H1 (cell line): ENCODE data around the gene GFAP. TPM values are rescaled to one million over a fixed set of nuclear protein-coding genes. Genes with fewer than 3 reads are reported as not detected.

Source experiments
- CTCF ChIA-PET: fragments of 300-600 bp; sonication (Branson Sonifier 250); formaldehyde crosslinking; loops from one replicate; lab custom pipeline; 2021; ENCODE audit not compliant: partially characterized antibody; lab: Charles Lee
- POLR2A ChIA-PET: fragments of 300-600 bp; sonication (Branson Sonifier 250); formaldehyde crosslinking; loops from one replicate; lab custom pipeline; 2021; ENCODE audit warnings: inconsistent platforms; ENCODE audit not compliant: partially characterized antibody; lab: Charles Lee
- DNase-seq, 2 experiments: peaks; one replicate each; pipeline versions ENCODE4 v3.0.0 to v3.0.0-alpha.2; 2010 to 2022; ENCODE audit warnings: low spot score in 2 of 2, low read depth in 1 of 2, mixed read lengths in 1 of 2
- FAIRE-seq: peaks from 2 replicates; lab custom pipeline; 2011; peaks lifted over from hg19 to GRCh38; lab: Jason Lieb, UNC
- H2AFZ ChIP-seq: 2 replicates; pipeline ENCODE4 v1.8.1; 2012; ENCODE audit warnings: low read length, inconsistent platforms
- H2AK5ac ChIP-seq: 2 replicates; pipeline ENCODE4 v1.6.1; 2013; ENCODE audit warnings: low read depth, low read length
- H2BK120ac ChIP-seq: replicated peaks from 2 replicates; pipeline ENCODE3; 2013; ENCODE audit warnings: low read depth, low read length, inconsistent platforms
- H2BK12ac ChIP-seq: 2 replicates; pipeline ENCODE4 v1.6.1; 2013; ENCODE audit warnings: low read depth, low read length
- H2BK15ac ChIP-seq: 2 replicates; pipeline ENCODE4 v1.6.1; 2013; ENCODE audit warnings: low read length
- H2BK20ac ChIP-seq: 2 replicates; pipeline ENCODE4 v1.6.1; 2013; ENCODE audit warnings: low read length
- H2BK5ac ChIP-seq: 2 replicates; pipeline ENCODE4 v1.6.1; 2013; ENCODE audit warnings: low read depth, low read length
- H3K14ac ChIP-seq: 2 replicates; pipeline ENCODE4 v1.6.1; 2013; ENCODE audit warnings: inconsistent platforms; ENCODE audit not compliant: insufficient read length
- H3K18ac ChIP-seq: 2 replicates; pipeline ENCODE4 v1.6.1; 2013; ENCODE audit warnings: low read length; ENCODE audit errors: extremely low read depth
- H3K23ac ChIP-seq: 2 replicates; pipeline ENCODE4 v1.6.1; 2013; ENCODE audit warnings: inconsistent platforms; ENCODE audit not compliant: insufficient read length
- H3K23me2 ChIP-seq: 2 replicates; pipeline ENCODE4 v1.6.1; 2013; ENCODE audit warnings: low read depth, low read length
- H3K27ac ChIP-seq: 2 replicates; pipeline ENCODE4 v1.6.1; 2011; ENCODE audit warnings: low read depth, low read length, inconsistent platforms
- H3K27me3 ChIP-seq, 4 experiments: replicated peaks in 1 of 4; 1 replicate in 1 of 4; 2 replicates in 3 of 4; pipeline versions ENCODE4 v1.6.1 to v1.8.1; 2011 to 2013; ENCODE audit warnings: low read length in 3 of 4, mild to moderate bottlenecking in 3 of 4, inconsistent platforms in 2 of 4, mixed read lengths in 2 of 4, moderate library complexity in 1 of 4; ENCODE audit not compliant: control insufficient read depth in 3 of 4, insufficient read depth in 3 of 4; ENCODE audit errors: extremely low read depth in 1 of 4
- H3K36me3 ChIP-seq, 4 experiments: 2 replicates each; pipeline versions ENCODE4 v1.6.1 to v1.8.1; 2011 to 2013; ENCODE audit warnings: mild to moderate bottlenecking in 4 of 4, low read length in 3 of 4, moderate library complexity in 2 of 4, control low read depth in 1 of 4, inconsistent platforms in 1 of 4; ENCODE audit not compliant: insufficient read depth in 4 of 4, control insufficient read depth in 2 of 4
- H3K4ac ChIP-seq: replicated peaks from 2 replicates; pipeline ENCODE3; 2013; ENCODE audit warnings: low read length, low read depth, mixed read lengths, inconsistent platforms; ENCODE audit not compliant: insufficient read length
- H3K4me1 ChIP-seq, 4 experiments: replicated peaks in 1 of 4; 1 replicate in 1 of 4; 2 replicates in 3 of 4; pipeline versions ENCODE4 v1.6.1 to v1.8.1; 2011 to 2013; ENCODE audit warnings: low read length in 3 of 4, inconsistent platforms in 2 of 4, mixed read lengths in 1 of 4; ENCODE audit not compliant: insufficient read depth in 4 of 4, control insufficient read depth in 3 of 4
- H3K4me2 ChIP-seq, 2 experiments: 2 replicates each; pipeline versions ENCODE4 v1.6.1 to v1.8.1; 2011 to 2013; ENCODE audit warnings: low read depth in 2 of 2, low read length in 2 of 2, control low read depth in 1 of 2, inconsistent platforms in 1 of 2, mild to moderate bottlenecking in 1 of 2; ENCODE audit not compliant: insufficient read depth in 1 of 2
- H3K4me3 ChIP-seq, 4 experiments: fragments of 200-600, 300-600 bp in 1 of 4; sonication (generic), shearing (Covaris generic), sonication (Bioruptor Twin) in 1 of 4; 2 replicates each; pipeline versions ENCODE4 v1.5.1 to v1.8.1; 2011 to 2016; ENCODE audit warnings: low read length in 4 of 4, low read depth in 3 of 4, control low read depth in 2 of 4, inconsistent platforms in 2 of 4, mild to moderate bottlenecking in 2 of 4, mixed read lengths in 1 of 4, moderate library complexity in 1 of 4; ENCODE audit not compliant: insufficient read depth in 2 of 4; ENCODE audit errors: extremely low read depth in 1 of 4
- H3K56ac ChIP-seq: replicated peaks from 2 replicates; pipeline ENCODE3; 2013; ENCODE audit warnings: low read depth, mild to moderate bottlenecking, mixed read lengths, low read length, inconsistent platforms; ENCODE audit not compliant: insufficient read length
- H3K79me1 ChIP-seq: 2 replicates; pipeline ENCODE4 v1.6.1; 2013; ENCODE audit warnings: low read depth, low read length, control low read depth
- H3K79me2 ChIP-seq, 2 experiments: 2 replicates each; pipeline versions ENCODE4 v1.6.1 to v1.8.1; 2012 to 2013; ENCODE audit warnings: low read length in 2 of 2, mild to moderate bottlenecking in 2 of 2, inconsistent platforms in 1 of 2; ENCODE audit not compliant: insufficient read depth in 2 of 2, control insufficient read depth in 1 of 2
- H3K9ac ChIP-seq, 4 experiments: replicated peaks in 1 of 4; 1 replicate in 1 of 4; 2 replicates in 3 of 4; pipeline versions ENCODE4 v1.6.1 to v1.8.1; 2011 to 2013; ENCODE audit warnings: low read depth in 3 of 4, low read length in 3 of 4, control low read depth in 2 of 4, mild to moderate bottlenecking in 2 of 4, moderate library complexity in 2 of 4, inconsistent platforms in 1 of 4; ENCODE audit errors: extremely low read depth in 1 of 4
- H3K9me3 ChIP-seq, 2 experiments: 2 replicates each; pipeline versions ENCODE4 v1.6.1 to v1.8.1; 2012 to 2013; ENCODE audit warnings: mild to moderate bottlenecking in 2 of 2, moderate library complexity in 2 of 2, control low read depth in 1 of 2, inconsistent platforms in 1 of 2, low read depth in 1 of 2, low read length in 1 of 2, mixed read lengths in 1 of 2; ENCODE audit not compliant: insufficient read depth in 2 of 2
- H4K20me1 ChIP-seq, 2 experiments: replicated peaks in 1 of 2; 2 replicates each; pipeline versions ENCODE3 to v1.8.1; 2011 to 2013; ENCODE audit warnings: inconsistent platforms in 2 of 2, low read length in 2 of 2, mild to moderate bottlenecking in 1 of 2; ENCODE audit not compliant: insufficient read depth in 2 of 2, control insufficient read depth in 1 of 2
- H4K5ac ChIP-seq: 2 replicates; pipeline ENCODE4 v1.6.1; 2013; ENCODE audit warnings: low read length, low read depth, mixed read lengths, inconsistent platforms; ENCODE audit not compliant: insufficient read length
- H4K8ac ChIP-seq: 2 replicates; pipeline ENCODE4 v1.8.0; 2013; ENCODE audit warnings: mild to moderate bottlenecking, moderate library complexity, low read length, inconsistent platforms; ENCODE audit not compliant: insufficient read depth; ENCODE audit errors: extremely low read depth
- H4K91ac ChIP-seq: replicated peaks from 2 replicates; pipeline ENCODE3; 2013; ENCODE audit warnings: low read length, mixed read lengths, inconsistent platforms; ENCODE audit not compliant: insufficient read length
- CBX5 ChIP-seq: fragments of 300-800, 300-1000 bp; sonication (generic); IDR thresholded peaks from 2 replicates; pipeline ENCODE4 v1.7.1; 2016; ENCODE audit warnings: antibody characterized with exemption, low read length, low read depth
- CHD1 ChIP-seq: IDR thresholded peaks from 2 replicates; pipeline ENCODE4 v1.6.1; 2012; ENCODE audit warnings: low read depth, low read length, improper control_type of control experiment
- CHD2 ChIP-seq: IDR thresholded peaks from 2 replicates; pipeline ENCODE4 v1.6.1; 2012; ENCODE audit warnings: low read length, improper control_type of control experiment
- EGR1 ChIP-seq: IDR thresholded peaks from 2 replicates; pipeline ENCODE4 v1.6.1; 2011; ENCODE audit warnings: low read depth, low read length, borderline replicate concordance
- FOSL1 ChIP-seq: IDR thresholded peaks from 2 replicates; pipeline ENCODE4 v1.6.1; 2011; ENCODE audit warnings: mild to moderate bottlenecking, low read depth, low read length, moderate library complexity; ENCODE audit not compliant: insufficient read depth
- GTF2F1 ChIP-seq: IDR thresholded peaks from 2 replicates; pipeline ENCODE4 v1.6.1; 2012; ENCODE audit warnings: low read depth, low read length, improper control_type of control experiment, borderline replicate concordance
- HDAC2 ChIP-seq, 2 experiments: fragments of 300-600 bp in 1 of 2; sonication (generic) in 1 of 2; IDR thresholded peaks; 2 replicates each; pipeline ENCODE4 v1.6.1; 2011 to 2012; ENCODE audit warnings: low read depth in 2 of 2, low read length in 2 of 2, mild to moderate bottlenecking in 2 of 2, moderate library complexity in 2 of 2, borderline replicate concordance in 1 of 2, inconsistent platforms in 1 of 2
- POLR2AphosphoS5 ChIP-seq: IDR thresholded peaks from 2 replicates; pipeline ENCODE4 v1.6.1; 2011; ENCODE audit warnings: low read depth, low read length
- RNF2 ChIP-seq: fragments of 200-900, 300-1000 bp; sonication (generic); IDR thresholded peaks from 2 replicates; pipeline ENCODE4 v1.7.1; 2016; ENCODE audit warnings: borderline replicate concordance, low read depth, mild to moderate bottlenecking, antibody characterized with exemption, low read length; ENCODE audit not compliant: poor library complexity, severe bottlenecking; ENCODE audit errors: missing control alignments
- SP2 ChIP-seq: IDR thresholded peaks from 2 replicates; pipeline ENCODE4 v1.6.1; 2012; ENCODE audit warnings: mild to moderate bottlenecking, low read length, inconsistent platforms
- TAF1 ChIP-seq: IDR thresholded peaks from 2 replicates; pipeline ENCODE4 v1.6.1; 2011; ENCODE audit warnings: mild to moderate bottlenecking, low read depth, low read length
- TAF7 ChIP-seq: optimal IDR thresholded peaks from 2 replicates; pipeline ENCODE3; 2011; ENCODE audit warnings: low read depth, mild to moderate bottlenecking, inconsistent platforms, low read length, moderate library complexity, borderline replicate concordance
- TEAD4 ChIP-seq: IDR thresholded peaks from 2 replicates; pipeline ENCODE4 v1.6.1; 2012; ENCODE audit warnings: low read depth, low read length, inconsistent platforms, mixed read lengths
- WGBS, 2 experiments: shearing (Covaris generic) in 1 of 2; methylation state at CpG; one replicate each; pipeline versions ENCODE4 v1.1.6 to v1.1.7; 2013 to 2015; ENCODE audit warnings: low lambda C conversion rate in 2 of 2, mixed read lengths in 2 of 2, inconsistent platforms in 1 of 2, low coverage in 1 of 2, missing lambda C conversion rate in 1 of 2; ENCODE audit not compliant: insufficient replicate concordance in 2 of 2, insufficient coverage in 1 of 2, insufficient read length in 1 of 2; ENCODE audit errors: extremely low coverage in 1 of 2, missing lambda C conversion rate in 1 of 2; 5-methylcytosine and 5-hydroxymethylcytosine counted together
- polyA plus RNA-seq, 7 experiments: library from polyadenylated mRNA; depleted of rRNA in 3 of 7; stranded (reverse) in 5 of 7; unstranded in 2 of 7; fragments of >200 nt in 5 of 7; fragments of 200-250 nt in 2 of 7; gene quantifications; 1 replicate in 5 of 7; 2 replicates in 1 of 7; 4 replicates in 1 of 7; pipeline versions ENCODE4 v1.2.1 to v1.2.3, GENCODE V29; 2011 to 2013; ENCODE audit warnings: missing spikeins in 2 of 7, mixed read lengths in 2 of 7
- total RNA-seq: library from RNA; stranded (reverse); fragmentation: NEBNext Ultra II Directional; extraction: Animal tissue kit (Norgen Biotek cat#: 25700); gene quantifications from 2 replicates; pipeline ENCODE4 v1.2.1, GENCODE V29; 2021
- TF ChIP-seq, protein P1 (sequence below): IDR thresholded peaks from 2 replicates; pipeline ENCODE4 v1.6.1; 2012; ENCODE audit warnings: inconsistent platforms

The GFAP gene
- total and polyA plus RNA-seq, 2 of the 8 experiments (the other 6 are each of a cell fraction or from before 2014, with no cell fraction given): 1.3 to 1.5 TPM

DNA sequence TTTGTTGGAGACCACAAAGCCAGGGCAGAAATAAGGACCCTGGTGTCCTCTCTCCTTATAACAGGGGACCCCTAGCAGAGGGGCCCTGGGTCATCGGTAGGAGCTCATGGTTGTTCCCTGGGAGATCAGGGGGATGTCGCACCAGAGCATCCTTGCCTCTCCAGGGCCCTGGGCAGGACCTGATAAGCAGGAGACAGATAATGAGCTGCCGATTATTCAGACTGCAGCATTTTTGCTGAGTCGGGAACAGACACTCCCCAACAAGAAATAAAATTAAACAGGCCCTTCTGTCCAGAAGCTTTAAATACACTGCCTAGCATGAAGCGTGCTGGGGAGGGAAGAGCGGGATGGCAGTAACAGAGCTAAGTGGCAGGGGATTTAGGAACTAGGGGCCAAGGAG lies 15.4 kb upstream of the GFAP start:
- Histone ChIP-seq H3K79me1 (no peaks in the 10 kb centered on the region), H2BK20ac (no peak overlapping the region), H2BK15ac (no peak overlapping the region), H4K91ac (no peak overlapping the region), H2AK5ac (no peak overlapping the region), H3K4me1 (no peaks in the 10 kb centered on the region), H3K4ac (no peak overlapping the region), H3K9ac (no peak overlapping the region), H3K18ac (no peak overlapping the region), H2BK12ac (no peak overlapping the region), H3K14ac (no peak overlapping the region), H2AFZ (no peak overlapping the region), H4K8ac (no peak overlapping the region), H3K23me2 (no peaks in the 10 kb centered on the region), H3K79me2 (no peaks in the 10 kb centered on the region), H3K4me2 (no peak overlapping the region), H3K9me3 (no peaks in the 10 kb centered on the region), H4K20me1 (peaks cover 0 to 11% of the 10 kb centered on the region in 2 experiments), H4K5ac (no peak overlapping the region), H2BK5ac (no peak overlapping the region), H3K4me3 (no peak overlapping the region), H3K56ac (no peak overlapping the region), H2BK120ac (no peak overlapping the region), H3K36me3 (peaks cover 33 to 81% (median 70%) of the 10 kb centered on the region in 4 experiments), H3K27ac (no peak overlapping the region), H3K23ac (no peak overlapping the region), H3K27me3 (no peaks in the 10 kb centered on the region)
- DNase-seq (no peak), FAIRE-seq (no peak)
- POLR2A ChIA-PET: interaction anchor here (0.7 to 1.7 kb wide), 4 partner anchors 9 to 101 kb away, joined by 3 to 4 read pairs (median 4); no protein-coding TSS in a partner anchor
- WGBS, 2 experiments: 94% methylated on average over 6 of the region's 6 CpGs; no CpG with 5 or more reads in 1 of the 2 experiments
- CTCF ChIA-PET: interaction anchor here (0.9 to 3.7 kb wide), 9 partner anchors 8 to 193 kb away, joined by 3 to 19 read pairs (median 5); partner anchors contain the start of gene C1QL1
- no peak for TF ChIP-seq CBX5
- TF ChIP-seq GTF2F1: no peak
- no peak for TF ChIP-seq SP2
- no peak for TF ChIP-seq HDAC2 (IDR thresholded peaks at IDR 0.05; ENCODE audit: borderline replicate concordance in 1 of 2, low read depth in 2 of 2, low read length in 2 of 2)
- TF ChIP-seq, protein P1, sequence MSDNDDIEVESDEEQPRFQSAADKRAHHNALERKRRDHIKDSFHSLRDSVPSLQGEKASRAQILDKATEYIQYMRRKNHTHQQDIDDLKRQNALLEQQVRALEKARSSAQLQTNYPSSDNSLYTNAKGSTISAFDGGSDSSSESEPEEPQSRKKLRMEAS: no peak
- no peak for TF ChIP-seq POLR2AphosphoS5
- TF ChIP-seq CHD1: no peak
- no peak for TF ChIP-seq TAF1
- no peak for TF ChIP-seq TAF7
- no peak for TF ChIP-seq TEAD4
- no peak for TF ChIP-seq RNF2
- TF ChIP-seq EGR1: no peak
- no peak for TF ChIP-seq FOSL1
- TF ChIP-seq CHD2: no peak
